GM23338 (cell line): ENCODE results near the gene PTPRN2.

ENCODE experiments used
- CREB1 ChIP-seq: fragments of 250-450 bp; sonication (Bioruptor Pico); IDR thresholded peaks from 2 replicates; pipeline ENCODE4 v1.5.0; 2020; ENCODE audit warnings: low read depth, mild to moderate bottlenecking, moderate library complexity
- CTCF ChIP-seq, 2 experiments: fragments of 200-600 bp in 1 of 2; sonication (generic) in 1 of 2; conservative IDR thresholded peaks; 2 replicates each; pipeline versions ENCODE4 v1.5.1 to v1.6.1; 2016 to 2017; ENCODE audit warnings: antibody characterized with exemption in 2 of 2, low read depth in 2 of 2, mild to moderate bottlenecking in 2 of 2, moderate library complexity in 1 of 2
- ETS1 ChIP-seq: IDR thresholded peaks from 2 replicates; pipeline ENCODE4 v1.6.1; 2016; ENCODE audit warnings: antibody characterized with exemption
- EZH2 ChIP-seq: fragments of 200-600 bp; sonication (generic); IDR thresholded peaks from one replicate; pipeline ENCODE4 v1.8.0; 2017; ENCODE audit warnings: antibody characterized with exemption, mild to moderate bottlenecking, low read depth; ENCODE audit not compliant: unreplicated experiment
- EZH2phosphoT487 ChIP-seq: fragments of 200-600 bp; sonication (generic); IDR thresholded peaks from one replicate; pipeline ENCODE4 v1.8.1; 2018; ENCODE audit warnings: antibody characterized with exemption; ENCODE audit not compliant: unreplicated experiment
- JUNB ChIP-seq: IDR thresholded peaks from one replicate; pipeline ENCODE4 v1.6.1; 2016; ENCODE audit warnings: antibody characterized with exemption; ENCODE audit not compliant: unreplicated experiment
- NANOG ChIP-seq: IDR thresholded peaks from 2 replicates; pipeline ENCODE4 v1.6.1; 2016; ENCODE audit warnings: antibody characterized with exemption, borderline replicate concordance
- POLR2AphosphoS5 ChIP-seq: IDR thresholded peaks from 2 replicates; pipeline ENCODE4 v1.6.1; 2016; ENCODE audit warnings: antibody characterized with exemption, low read depth
- REST ChIP-seq: IDR thresholded peaks from one replicate; pipeline ENCODE4 v1.6.1; 2018; ENCODE audit warnings: antibody characterized with exemption; ENCODE audit not compliant: unreplicated experiment
- ZNF331 ChIP-seq: fragments of 250-450 bp; sonication (Bioruptor Pico); IDR thresholded peaks from 2 replicates; pipeline ENCODE4 v1.5.0; 2020; ENCODE audit warnings: low read depth, mild to moderate bottlenecking, moderate library complexity

DNA sequence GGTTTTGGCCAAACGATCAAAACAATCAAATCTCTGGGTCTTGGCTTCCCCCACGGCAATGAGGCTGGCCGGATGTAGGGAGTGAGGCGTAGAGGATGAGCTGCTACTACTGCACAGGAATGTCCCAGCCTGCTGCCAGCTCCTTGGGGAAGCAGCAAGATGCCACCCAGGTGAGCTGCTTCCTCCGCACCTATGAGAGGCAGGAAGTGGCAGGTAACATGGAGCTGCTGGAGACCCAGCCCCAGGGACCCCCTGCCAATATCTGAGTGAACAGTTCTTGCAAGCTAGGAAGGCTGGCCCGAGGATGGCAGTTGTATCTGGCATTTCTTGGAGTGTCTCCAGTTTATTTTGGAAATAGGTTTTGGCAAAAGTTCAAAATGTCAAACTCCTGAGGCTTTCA lies 837.3 kb downstream of the PTPRN2 start:
- TF ChIP-seq REST (no peak), CTCF (conservative IDR thresholded peaks at IDR 0.05; ENCODE audit: low read depth in 2 of 2) (no peak), POLR2AphosphoS5 (no peak), ETS1 (no peak), CREB1 (CRISPR knock-in tag) (no peak), EZH2 (no peak), EZH2phosphoT487 (no peak), ZNF331 (no peak), JUNB (no peak), NANOG (no peak)
